MM.1S (cell line): ENCODE data around the gene FOXK2.

ENCODE experiments used
- EZH2 ChIP-seq: fragments of 300-600 bp; sonication (generic); optimal IDR thresholded peaks from 2 replicates; pipeline ENCODE3; 2017; ENCODE audit warnings: low read depth, mild to moderate bottlenecking, antibody characterized with exemption, low read length, mixed read lengths
- EZH2phosphoT487 ChIP-seq: fragments of 300-600 bp; sonication (generic); IDR thresholded peaks from 2 replicates; pipeline ENCODE4 v1.6.1; 2018; ENCODE audit warnings: antibody characterized with exemption, low read length
- TF ChIP-seq, protein P1 (sequence below): fragments of 300-600 bp; sonication (generic); IDR thresholded peaks from 2 replicates; pipeline ENCODE4 v1.5.1; 2016; ENCODE audit warnings: antibody characterized with exemption, low read length, mixed read lengths

DNA sequence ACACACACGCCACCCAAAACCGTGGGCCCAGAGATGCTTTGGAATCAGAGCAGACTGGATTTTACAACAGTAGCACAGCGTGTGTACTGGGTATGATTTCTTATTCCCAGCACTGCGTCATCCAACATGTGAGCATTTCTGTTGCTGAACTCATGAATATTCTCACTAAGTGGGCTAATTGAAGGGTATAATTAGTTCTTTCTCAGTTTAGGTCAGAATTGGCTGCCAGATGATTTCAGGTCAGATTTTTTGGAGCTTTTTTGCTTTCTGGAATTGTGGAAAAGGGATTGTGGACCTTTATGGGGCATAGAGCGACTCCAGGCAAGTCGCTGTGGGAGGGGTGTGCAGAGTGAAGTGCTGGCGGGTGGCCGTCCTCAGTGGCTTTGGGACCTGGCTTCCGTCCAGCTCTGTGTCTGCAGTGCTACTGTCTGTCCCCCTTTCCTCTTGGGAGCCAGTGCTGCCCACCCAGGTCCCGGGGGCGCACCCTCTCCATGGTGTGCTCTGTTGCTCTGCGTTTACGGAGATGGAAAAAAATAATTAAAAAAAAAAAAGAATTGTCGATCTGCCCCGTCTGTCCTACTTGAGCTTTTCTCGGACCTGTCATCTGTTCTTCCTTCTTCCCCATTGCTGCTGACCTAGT is 25.0 kb downstream of the FOXK2 start:
- TF ChIP-seq, protein P1, sequence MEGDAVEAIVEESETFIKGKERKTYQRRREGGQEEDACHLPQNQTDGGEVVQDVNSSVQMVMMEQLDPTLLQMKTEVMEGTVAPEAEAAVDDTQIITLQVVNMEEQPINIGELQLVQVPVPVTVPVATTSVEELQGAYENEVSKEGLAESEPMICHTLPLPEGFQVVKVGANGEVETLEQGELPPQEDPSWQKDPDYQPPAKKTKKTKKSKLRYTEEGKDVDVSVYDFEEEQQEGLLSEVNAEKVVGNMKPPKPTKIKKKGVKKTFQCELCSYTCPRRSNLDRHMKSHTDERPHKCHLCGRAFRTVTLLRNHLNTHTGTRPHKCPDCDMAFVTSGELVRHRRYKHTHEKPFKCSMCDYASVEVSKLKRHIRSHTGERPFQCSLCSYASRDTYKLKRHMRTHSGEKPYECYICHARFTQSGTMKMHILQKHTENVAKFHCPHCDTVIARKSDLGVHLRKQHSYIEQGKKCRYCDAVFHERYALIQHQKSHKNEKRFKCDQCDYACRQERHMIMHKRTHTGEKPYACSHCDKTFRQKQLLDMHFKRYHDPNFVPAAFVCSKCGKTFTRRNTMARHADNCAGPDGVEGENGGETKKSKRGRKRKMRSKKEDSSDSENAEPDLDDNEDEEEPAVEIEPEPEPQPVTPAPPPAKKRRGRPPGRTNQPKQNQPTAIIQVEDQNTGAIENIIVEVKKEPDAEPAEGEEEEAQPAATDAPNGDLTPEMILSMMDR = no peak
- TF ChIP-seq EZH2 (no peak), EZH2phosphoT487 (no peak)
